MM.1S (cell line): ENCODE measurements around the gene SLX4IP.

Source experiments
- DNase-seq: peaks from one replicate; pipeline ENCODE4 v3.0.0-alpha.2; 2015
- H2AFZ ChIP-seq: fragments of 300-600 bp; sonication (generic); 2 replicates; pipeline ENCODE4 v1.6.0; 2016; ENCODE audit warnings: antibody characterized with exemption, low read length
- H3F3A ChIP-seq: fragments of 300-600 bp; sonication (generic); 2 replicates; pipeline ENCODE4 v1.6.1; 2016; ENCODE audit warnings: mild to moderate bottlenecking, antibody characterized with exemption, low read length, moderate library complexity, mixed read lengths; ENCODE audit not compliant: insufficient read depth
- H3K27ac ChIP-seq: fragments of 300-600 bp; sonication (generic); 2 replicates; pipeline ENCODE4 v1.5.1; 2016; ENCODE audit warnings: mild to moderate bottlenecking, low read length
- H3K27me3 ChIP-seq: fragments of 300-600 bp; sonication (generic); replicated peaks from 2 replicates; pipeline ENCODE4 v1.6.0; 2016; ENCODE audit warnings: low read length; ENCODE audit not compliant: insufficient read depth
- H3K36me3 ChIP-seq: fragments of 300-600 bp; sonication (generic); replicated peaks from 2 replicates; pipeline ENCODE4 v1.6.1; 2016; ENCODE audit warnings: mild to moderate bottlenecking, low read length, mixed read lengths; ENCODE audit not compliant: insufficient read depth
- H3K4me1 ChIP-seq: fragments of 300-600 bp; sonication (generic); 2 replicates; pipeline ENCODE4 v1.6.1; 2016; ENCODE audit warnings: low read length, mixed read lengths
- H3K4me2 ChIP-seq: fragments of 300-600 bp; sonication (generic); 2 replicates; pipeline ENCODE4 v1.6.0; 2016; ENCODE audit warnings: low read depth, low read length
- H3K4me3 ChIP-seq: fragments of 300-600 bp; sonication (generic); 2 replicates; pipeline ENCODE4 v1.5.1; 2016; ENCODE audit warnings: low read length, mixed read lengths
- H3K79me2 ChIP-seq: fragments of 300-600 bp; sonication (generic); 2 replicates; pipeline ENCODE4 v1.6.1; 2016; ENCODE audit warnings: mixed run types, low read length, mixed read lengths
- H3K9ac ChIP-seq: fragments of 300-600 bp; sonication (generic); 2 replicates; pipeline ENCODE4 v1.6.1; 2016; ENCODE audit warnings: low read length, mixed read lengths
- H3K9me2 ChIP-seq: fragments of 300-600 bp; sonication (generic); replicated peaks from 2 replicates; pipeline ENCODE4 v1.6.1; 2016; ENCODE audit warnings: mild to moderate bottlenecking, low read length, mixed read lengths; ENCODE audit not compliant: insufficient read depth
- H3K9me3 ChIP-seq: fragments of 300-600 bp; sonication (generic); replicated peaks from 2 replicates; pipeline ENCODE4 v1.6.1; 2016; ENCODE audit warnings: mild to moderate bottlenecking, low read length, mixed read lengths; ENCODE audit not compliant: insufficient read depth
- H4K20me1 ChIP-seq: fragments of 300-600 bp; sonication (generic); 2 replicates; pipeline ENCODE4 v1.6.1; 2016; ENCODE audit warnings: mild to moderate bottlenecking, low read length, moderate library complexity, mixed read lengths; ENCODE audit not compliant: insufficient read depth
- CTCF ChIP-seq: fragments of 300-600 bp; sonication (generic); IDR thresholded peaks from 2 replicates; pipeline ENCODE4 v1.5.1; 2016; ENCODE audit warnings: antibody characterized with exemption, low read length, mixed read lengths
- EZH2 ChIP-seq: fragments of 300-600 bp; sonication (generic); optimal IDR thresholded peaks from 2 replicates; pipeline ENCODE3; 2017; ENCODE audit warnings: low read depth, mild to moderate bottlenecking, antibody characterized with exemption, low read length, mixed read lengths
- EZH2phosphoT487 ChIP-seq: fragments of 300-600 bp; sonication (generic); IDR thresholded peaks from 2 replicates; pipeline ENCODE4 v1.6.1; 2018; ENCODE audit warnings: antibody characterized with exemption, low read length

The SLX4IP gene

GRCh38 chr20:10498200-10498599 is 63.1 kb downstream of the SLX4IP start:
- no peak overlapping the region for H3K27ac ChIP-seq
- no peak overlapping the region for H3K4me2 ChIP-seq
- H3K27me3 ChIP-seq: no peaks in the 10 kb centered on the region
- no peaks in the 10 kb centered on the region for H3K9me2 ChIP-seq
- no peaks in the 10 kb centered on the region for H3K9me3 ChIP-seq
- H3K9ac ChIP-seq: no peak overlapping the region
- no peaks in the 10 kb centered on the region for H3K79me2 ChIP-seq
- no peaks in the 10 kb centered on the region for H3K36me3 ChIP-seq
- H3K4me3 ChIP-seq: no peak overlapping the region
- no peaks in the 10 kb centered on the region for H4K20me1 ChIP-seq
- no peak overlapping the region for H2AFZ ChIP-seq
- H3F3A ChIP-seq: no peaks in the 10 kb centered on the region
- no peak for TF ChIP-seq EZH2
- DNase-seq: no peak
- no peaks in the 10 kb centered on the region for H3K4me1 ChIP-seq

DNA sequence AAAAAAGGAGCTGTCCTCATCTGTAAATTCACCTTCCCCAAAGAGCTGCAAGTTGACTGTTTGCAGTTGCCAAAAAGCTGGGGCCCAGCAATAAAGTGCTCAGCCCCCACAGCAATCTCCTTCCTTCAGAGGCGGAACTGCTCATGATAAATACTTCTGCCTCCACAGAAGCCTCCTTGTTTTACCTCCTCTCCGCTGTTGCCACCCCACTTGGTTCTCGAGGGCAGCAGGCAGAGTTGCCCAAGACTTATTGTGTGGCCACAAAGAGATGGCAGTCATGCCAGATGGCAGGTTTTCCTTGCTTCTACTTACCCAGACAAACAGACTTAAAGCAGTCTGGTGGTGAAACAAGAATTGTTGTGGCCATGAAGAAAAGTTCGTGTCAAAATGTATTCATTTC is 66.3 kb downstream of the SLX4IP start:
- TF ChIP-seq EZH2phosphoT487 (no peak), CTCF (no peak), EZH2 (no peak)
- H3K9me3 ChIP-seq: no peaks in the 10 kb centered on the region
- no peak overlapping the region for H3K4me3 ChIP-seq
- H3K9ac ChIP-seq: no peak overlapping the region
- H3K4me1 ChIP-seq: no peaks in the 10 kb centered on the region
- no peaks in the 10 kb centered on the region for H3K79me2 ChIP-seq
- H3K36me3 ChIP-seq: no peaks in the 10 kb centered on the region
- no peaks in the 10 kb centered on the region for H3K27me3 ChIP-seq
- no peaks in the 10 kb centered on the region for H3F3A ChIP-seq
- DNase-seq: no peak
- H4K20me1 ChIP-seq: no peaks in the 10 kb centered on the region
- H3K9me2 ChIP-seq: no peaks in the 10 kb centered on the region
- H3K27ac ChIP-seq: no peak overlapping the region
- no peak overlapping the region for H3K4me2 ChIP-seq
- H2AFZ ChIP-seq: no peak overlapping the region

- no peaks in the 10 kb centered on the region for H3F3A ChIP-seq
- H3K79me2 ChIP-seq: no peaks in the 10 kb centered on the region
- H3K4me3 ChIP-seq: no peak overlapping the region
- no peak overlapping the region for H3K9ac ChIP-seq
- H3K9me2 ChIP-seq: no peaks in the 10 kb centered on the region
- no peaks in the 10 kb centered on the region for H4K20me1 ChIP-seq
- TF ChIP-seq EZH2 (no peak), EZH2phosphoT487 (no peak), CTCF (no peak)
- H3K9me3 ChIP-seq: no peaks in the 10 kb centered on the region
- H2AFZ ChIP-seq: no peak overlapping the region
- no peak for DNase-seq
- no peak overlapping the region for H3K4me2 ChIP-seq
- no peaks in the 10 kb centered on the region for H3K36me3 ChIP-seq
- no peak overlapping the region for H3K27ac ChIP-seq
- no peaks in the 10 kb centered on the region for H3K27me3 ChIP-seq
- no peaks in the 10 kb centered on the region for H3K4me1 ChIP-seq
Measured at GRCh38 chr20:10502098-10502526, 67.0 kb downstream of the SLX4IP start.

DNA sequence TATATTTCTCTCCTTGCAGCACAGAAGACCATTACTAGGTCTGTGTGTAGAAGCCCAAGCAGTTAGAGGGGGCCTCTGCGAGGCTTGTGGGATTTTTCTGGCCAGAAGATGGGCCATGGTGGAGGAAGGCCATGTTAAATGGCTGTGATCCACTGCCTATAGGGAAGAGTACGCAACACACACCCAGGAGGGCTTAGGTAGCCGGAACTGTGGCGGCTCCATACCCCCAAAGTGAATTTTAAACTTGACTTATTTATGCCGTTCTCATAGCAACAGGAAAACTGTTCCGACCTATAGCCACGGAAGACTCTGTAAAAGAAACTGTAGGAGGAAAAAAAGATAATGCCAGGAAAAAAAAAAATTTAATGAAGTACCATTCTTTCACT is 69.5 kb downstream of the SLX4IP start:
- H4K20me1 ChIP-seq: no peaks in the 10 kb centered on the region
- no peak overlapping the region for H2AFZ ChIP-seq
- H3K9ac ChIP-seq: no peak overlapping the region
- no peak for DNase-seq
- H3K4me3 ChIP-seq: no peak overlapping the region
- H3K36me3 ChIP-seq: no peaks in the 10 kb centered on the region
- no peaks in the 10 kb centered on the region for H3K9me3 ChIP-seq
- H3K4me2 ChIP-seq: no peak overlapping the region
- no peaks in the 10 kb centered on the region for H3K9me2 ChIP-seq
- no peaks in the 10 kb centered on the region for H3K27me3 ChIP-seq
- H3K4me1 ChIP-seq: no peaks in the 10 kb centered on the region
- TF ChIP-seq CTCF: no peak
- no peak for TF ChIP-seq EZH2phosphoT487
- no peak for TF ChIP-seq EZH2
- H3F3A ChIP-seq: no peaks in the 10 kb centered on the region
- no peak overlapping the region for H3K27ac ChIP-seq
- no peaks in the 10 kb centered on the region for H3K79me2 ChIP-seq
